Neural cell (in vitro differentiated cells): ENCODE measurements around the gene A2ML1. TPM values are rescaled to one million over a fixed set of nuclear protein-coding genes. Genes with fewer than 3 reads are reported as not detected.

Experiments used
- H2AFZ ChIP-seq: fragments of 200-600, 300-800 bp; sonication (generic), shearing (Covaris generic); 2 replicates; pipeline ENCODE4 v1.6.0; 2014; ENCODE audit warnings: low read depth, mild to moderate bottlenecking, antibody characterized with exemption, low read length, moderate library complexity
- H3F3A ChIP-seq: fragments of 200-600 bp; shearing (Covaris generic); 2 replicates; pipeline ENCODE4 v1.6.1; 2016; ENCODE audit warnings: mild to moderate bottlenecking, moderate library complexity, mixed read lengths, antibody characterized with exemption, low read length; ENCODE audit not compliant: insufficient read depth, poor library complexity, severe bottlenecking
- H3K27ac ChIP-seq: fragments of 200-600, 300-800 bp; sonication (generic), shearing (Covaris generic); 2 replicates; pipeline ENCODE4 v1.5.1; 2014; ENCODE audit warnings: mild to moderate bottlenecking, low read length, moderate library complexity
- H3K27me3 ChIP-seq: fragments of 300-800, 200-600 bp; sonication (generic), shearing (Covaris generic); 2 replicates; pipeline ENCODE4 v1.6.0; 2014; ENCODE audit warnings: mild to moderate bottlenecking, low read depth, low read length, moderate library complexity; ENCODE audit not compliant: insufficient read depth
- H3K36me3 ChIP-seq: fragments of 300-800, 200-600 bp; sonication (generic), shearing (Covaris generic); 2 replicates; pipeline ENCODE4 v1.5.1; 2014; ENCODE audit warnings: mild to moderate bottlenecking, antibody characterized with exemption, low read length, moderate library complexity; ENCODE audit not compliant: insufficient read depth
- H3K4me2 ChIP-seq: fragments of 300-800, 200-600 bp; sonication (generic), shearing (Covaris generic); 2 replicates; pipeline ENCODE4 v1.6.0; 2014; ENCODE audit warnings: mild to moderate bottlenecking, low read length
- H3K4me3 ChIP-seq: fragments of 300-800, 200-600 bp; sonication (generic), shearing (Covaris generic); 2 replicates; pipeline ENCODE4 v1.5.1; 2014; ENCODE audit warnings: mild to moderate bottlenecking, low read length, moderate library complexity
- H3K79me2 ChIP-seq: fragments of 200-600 bp; shearing (Covaris generic); replicated peaks from 2 replicates; pipeline ENCODE4 v1.6.0; 2014; ENCODE audit warnings: mild to moderate bottlenecking, low read length, moderate library complexity; ENCODE audit not compliant: insufficient read depth
- H3K9ac ChIP-seq: fragments of 300-800, 200-600 bp; sonication (generic), shearing (Covaris generic); 2 replicates; pipeline ENCODE4 v1.6.1; 2016; ENCODE audit warnings: mild to moderate bottlenecking, low read length, mixed read lengths
- H3K9me2 ChIP-seq: fragments of 200-600 bp; shearing (Covaris generic); 2 replicates; pipeline ENCODE4 v1.6.1; 2016; ENCODE audit warnings: mild to moderate bottlenecking, low read length, mixed read lengths; ENCODE audit not compliant: insufficient read depth
- H3K9me3 ChIP-seq: fragments of 200-600, 300-800 bp; sonication (generic), shearing (Covaris generic); 2 replicates; pipeline ENCODE4 v1.6.1; 2016; ENCODE audit warnings: mild to moderate bottlenecking, mixed run types, low read length, moderate library complexity, mixed read lengths
- H4K20me1 ChIP-seq: fragments of 200-600 bp; shearing (Covaris generic); 2 replicates; pipeline ENCODE4 v1.6.1; 2016; ENCODE audit warnings: mild to moderate bottlenecking, mixed run types; ENCODE audit not compliant: insufficient read depth
- EP300 ChIP-seq: fragments of 450-650 bp; conservative IDR thresholded peaks from 2 replicates; pipeline ENCODE4 v1.6.1; 2014; ENCODE audit warnings: antibody characterized with exemption, mild to moderate bottlenecking, moderate library complexity; ENCODE audit not compliant: poor library complexity, severe bottlenecking
- EZH2 ChIP-seq: fragments of 200-600, 300-800 bp; shearing (Covaris generic), sonication (generic); IDR thresholded peaks from 2 replicates; pipeline ENCODE4 v1.6.1; 2014; ENCODE audit warnings: antibody characterized with exemption, low read length, borderline replicate concordance, mild to moderate bottlenecking; ENCODE audit not compliant: insufficient read depth, poor library complexity, severe bottlenecking
- MXI1 ChIP-seq: fragments of 450-650 bp; conservative IDR thresholded peaks from 2 replicates; pipeline ENCODE4 v1.6.1; 2014; ENCODE audit warnings: antibody characterized with exemption, mild to moderate bottlenecking; ENCODE audit not compliant: poor library complexity, severe bottlenecking
- POLR2AphosphoS5 ChIP-seq: IDR thresholded peaks from 2 replicates; pipeline ENCODE4 v1.6.1; 2012
- RAD21 ChIP-seq: fragments of 450-650 bp; conservative IDR thresholded peaks from 2 replicates; pipeline ENCODE4 v1.6.1; 2014; ENCODE audit warnings: antibody characterized with exemption, mild to moderate bottlenecking, moderate library complexity
- SMC3 ChIP-seq: fragments of 450-650 bp; conservative IDR thresholded peaks from 2 replicates; pipeline ENCODE4 v1.6.1; 2014; ENCODE audit warnings: antibody characterized with exemption, mild to moderate bottlenecking, moderate library complexity; ENCODE audit not compliant: poor library complexity
- TAF1 ChIP-seq: IDR thresholded peaks from 2 replicates; pipeline ENCODE4 v1.6.1; 2012; ENCODE audit warnings: low read depth
- polyA plus RNA-seq: library from polyadenylated mRNA; depleted of rRNA; stranded (reverse); fragments of >200 nt; gene quantifications from 2 replicates; pipeline ENCODE4 v1.2.3, GENCODE V29; 2014
- TF ChIP-seq, protein P1 (sequence below): fragments of 450-650 bp; IDR thresholded peaks from 2 replicates; pipeline ENCODE4 v1.5.1; 2014; ENCODE audit warnings: antibody characterized with exemption, mild to moderate bottlenecking, moderate library complexity; ENCODE audit not compliant: poor library complexity, severe bottlenecking
- TF ChIP-seq, protein P2 (sequence below): IDR thresholded peaks from 2 replicates; pipeline ENCODE4 v1.6.1; 2012; ENCODE audit warnings: borderline replicate concordance

A2ML1 gene
- polyA plus RNA-seq, 1 donor from 2014 or later: not detected

DNA sequence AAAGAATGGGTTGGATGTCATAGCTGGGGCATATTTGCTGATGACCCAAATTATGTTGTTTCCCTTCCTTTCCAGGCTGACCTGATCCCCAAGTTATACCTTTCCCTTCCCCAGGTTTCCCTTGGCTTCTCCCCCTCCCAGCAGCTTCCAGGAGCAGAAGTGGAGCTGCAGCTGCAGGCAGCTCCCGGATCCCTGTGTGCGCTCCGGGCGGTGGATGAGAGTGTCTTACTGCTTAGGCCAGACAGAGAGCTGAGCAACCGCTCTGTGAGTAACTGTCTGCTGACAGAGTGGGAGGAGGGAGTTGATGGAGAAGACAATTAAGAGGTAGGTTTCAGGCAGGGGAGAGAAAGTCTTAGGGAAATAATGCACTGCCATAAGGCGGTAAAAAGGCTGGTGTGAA lies 25.0 kb downstream of the A2ML1 start:
- Histone ChIP-seq H3K9me3 (no peaks in the 10 kb centered on the region), H2AFZ (no peak overlapping the region), H3K27ac (no peak overlapping the region), H3F3A (no peaks in the 10 kb centered on the region), H3K4me3 (no peak overlapping the region), H3K9ac (no peak overlapping the region), H3K79me2 (no peaks in the 10 kb centered on the region), H3K9me2 (no peaks in the 10 kb centered on the region), H3K27me3 (no peaks in the 10 kb centered on the region), H3K36me3 (no peaks in the 10 kb centered on the region), H3K4me2 (no peak overlapping the region), H4K20me1 (no peaks in the 10 kb centered on the region)
- TF ChIP-seq MXI1 (no peak), SMC3 (no peak), EZH2 (no peak), POLR2AphosphoS5 (no peak), RAD21 (no peak), EP300 (no peak), TAF1 (no peak)
- TF ChIP-seq, protein P1, sequence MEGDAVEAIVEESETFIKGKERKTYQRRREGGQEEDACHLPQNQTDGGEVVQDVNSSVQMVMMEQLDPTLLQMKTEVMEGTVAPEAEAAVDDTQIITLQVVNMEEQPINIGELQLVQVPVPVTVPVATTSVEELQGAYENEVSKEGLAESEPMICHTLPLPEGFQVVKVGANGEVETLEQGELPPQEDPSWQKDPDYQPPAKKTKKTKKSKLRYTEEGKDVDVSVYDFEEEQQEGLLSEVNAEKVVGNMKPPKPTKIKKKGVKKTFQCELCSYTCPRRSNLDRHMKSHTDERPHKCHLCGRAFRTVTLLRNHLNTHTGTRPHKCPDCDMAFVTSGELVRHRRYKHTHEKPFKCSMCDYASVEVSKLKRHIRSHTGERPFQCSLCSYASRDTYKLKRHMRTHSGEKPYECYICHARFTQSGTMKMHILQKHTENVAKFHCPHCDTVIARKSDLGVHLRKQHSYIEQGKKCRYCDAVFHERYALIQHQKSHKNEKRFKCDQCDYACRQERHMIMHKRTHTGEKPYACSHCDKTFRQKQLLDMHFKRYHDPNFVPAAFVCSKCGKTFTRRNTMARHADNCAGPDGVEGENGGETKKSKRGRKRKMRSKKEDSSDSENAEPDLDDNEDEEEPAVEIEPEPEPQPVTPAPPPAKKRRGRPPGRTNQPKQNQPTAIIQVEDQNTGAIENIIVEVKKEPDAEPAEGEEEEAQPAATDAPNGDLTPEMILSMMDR: no peak
- TF ChIP-seq, protein P2, sequence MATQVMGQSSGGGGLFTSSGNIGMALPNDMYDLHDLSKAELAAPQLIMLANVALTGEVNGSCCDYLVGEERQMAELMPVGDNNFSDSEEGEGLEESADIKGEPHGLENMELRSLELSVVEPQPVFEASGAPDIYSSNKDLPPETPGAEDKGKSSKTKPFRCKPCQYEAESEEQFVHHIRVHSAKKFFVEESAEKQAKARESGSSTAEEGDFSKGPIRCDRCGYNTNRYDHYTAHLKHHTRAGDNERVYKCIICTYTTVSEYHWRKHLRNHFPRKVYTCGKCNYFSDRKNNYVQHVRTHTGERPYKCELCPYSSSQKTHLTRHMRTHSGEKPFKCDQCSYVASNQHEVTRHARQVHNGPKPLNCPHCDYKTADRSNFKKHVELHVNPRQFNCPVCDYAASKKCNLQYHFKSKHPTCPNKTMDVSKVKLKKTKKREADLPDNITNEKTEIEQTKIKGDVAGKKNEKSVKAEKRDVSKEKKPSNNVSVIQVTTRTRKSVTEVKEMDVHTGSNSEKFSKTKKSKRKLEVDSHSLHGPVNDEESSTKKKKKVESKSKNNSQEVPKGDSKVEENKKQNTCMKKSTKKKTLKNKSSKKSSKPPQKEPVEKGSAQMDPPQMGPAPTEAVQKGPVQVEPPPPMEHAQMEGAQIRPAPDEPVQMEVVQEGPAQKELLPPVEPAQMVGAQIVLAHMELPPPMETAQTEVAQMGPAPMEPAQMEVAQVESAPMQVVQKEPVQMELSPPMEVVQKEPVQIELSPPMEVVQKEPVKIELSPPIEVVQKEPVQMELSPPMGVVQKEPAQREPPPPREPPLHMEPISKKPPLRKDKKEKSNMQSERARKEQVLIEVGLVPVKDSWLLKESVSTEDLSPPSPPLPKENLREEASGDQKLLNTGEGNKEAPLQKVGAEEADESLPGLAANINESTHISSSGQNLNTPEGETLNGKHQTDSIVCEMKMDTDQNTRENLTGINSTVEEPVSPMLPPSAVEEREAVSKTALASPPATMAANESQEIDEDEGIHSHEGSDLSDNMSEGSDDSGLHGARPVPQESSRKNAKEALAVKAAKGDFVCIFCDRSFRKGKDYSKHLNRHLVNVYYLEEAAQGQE: no peak

DNA sequence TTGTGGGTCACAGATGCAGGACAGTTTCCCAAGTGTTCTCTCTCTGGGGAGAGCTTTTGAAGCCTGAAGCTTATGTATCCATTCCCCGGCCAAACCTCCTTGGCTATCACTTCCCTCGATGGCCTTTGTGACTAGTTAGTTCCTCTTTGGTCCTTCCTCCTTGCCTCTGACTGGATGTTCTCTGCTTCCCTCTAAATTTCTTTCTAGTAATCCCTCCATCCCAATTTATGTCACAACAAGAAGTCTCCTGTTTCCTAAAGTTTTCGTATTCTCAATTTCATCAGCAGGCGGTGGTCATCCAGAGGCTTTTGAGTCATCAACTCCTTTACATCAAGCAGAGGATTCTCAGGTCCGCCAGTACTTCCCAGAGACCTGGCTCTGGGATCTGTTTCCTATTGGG lies 27.5 kb downstream of the A2ML1 start:
- no peaks in the 10 kb centered on the region for H3F3A ChIP-seq
- H3K79me2 ChIP-seq: no peaks in the 10 kb centered on the region
- H3K4me2 ChIP-seq: no peak overlapping the region
- H3K27me3 ChIP-seq: no peaks in the 10 kb centered on the region
- no peaks in the 10 kb centered on the region for H3K9me3 ChIP-seq
- no peaks in the 10 kb centered on the region for H3K36me3 ChIP-seq
- H4K20me1 ChIP-seq: no peaks in the 10 kb centered on the region
- H3K9me2 ChIP-seq: no peaks in the 10 kb centered on the region
- H3K4me3 ChIP-seq: no peak overlapping the region
- H3K9ac ChIP-seq: no peak overlapping the region
- H3K27ac ChIP-seq: no peak overlapping the region
- TF ChIP-seq EP300: no peak
- no peak for TF ChIP-seq MXI1
- no peak for TF ChIP-seq SMC3
- TF ChIP-seq TAF1: no peak
- TF ChIP-seq EZH2: no peak
- TF ChIP-seq, protein P1: no peak
- no peak for TF ChIP-seq RAD21
- no peak for TF ChIP-seq POLR2AphosphoS5
- TF ChIP-seq, protein P2: no peak
- H2AFZ ChIP-seq: no peak overlapping the region
